A673 (cell line): ENCODE measurements around the gene FAAH2. TPM values are rescaled to one million over a fixed set of nuclear protein-coding genes. Genes with fewer than 3 reads are reported as not detected.
"Not testable (repeated sequence)": the region's sequence is repeated elsewhere in the genome, so short reads cannot be mapped to it uniquely, and the experiment has no call there.

Experiments
- BruUV-seq: library from RNA; stranded (reverse); fragments of 400-500 nt; replicated peaks from 2 replicates; lab custom pipeline; 2021; lab: Mats Ljungman, UMichigan
- CTCF ChIA-PET: fragments of 300-600 bp; sonication (Branson Sonifier 250); formaldehyde crosslinking; loops from one replicate; lab custom pipeline; 2022; ENCODE audit warnings: antibody characterized with exemption; lab: Charles Lee
- POLR2A ChIA-PET: fragments of 300-600 bp; sonication (Branson Sonifier 250); formaldehyde crosslinking; loops from one replicate; lab custom pipeline; 2022; ENCODE audit warnings: antibody characterized with exemption; ENCODE audit not compliant: low non-redundant PET; lab: Charles Lee
- DNase-seq: peaks from one replicate; pipeline ENCODE4 v3.0.0-alpha.2; 2015; ENCODE audit warnings: low spot score
- H3K27ac ChIP-seq: fragments of 200-600 bp; sonication (generic); 2 replicates; pipeline ENCODE4 v1.5.1; 2016; ENCODE audit warnings: mixed run types, low read depth, mild to moderate bottlenecking, mixed read lengths, antibody characterized with exemption, low read length; ENCODE audit not compliant: poor library complexity, severe bottlenecking
- H3K27me3 ChIP-seq: fragments of 200-600 bp; sonication (generic); replicated peaks from 2 replicates; pipeline ENCODE4 v1.6.1; 2017; ENCODE audit warnings: mixed run types, low read depth, mild to moderate bottlenecking, mixed read lengths, antibody characterized with exemption, low read length; ENCODE audit not compliant: insufficient read depth, poor library complexity
- H3K36me3 ChIP-seq: fragments of 200-600 bp; sonication (generic); 2 replicates; pipeline ENCODE4 v1.6.1; 2016; ENCODE audit warnings: mixed run types, mild to moderate bottlenecking, mixed read lengths, antibody characterized with exemption, low read length; ENCODE audit not compliant: insufficient read depth, poor library complexity, severe bottlenecking
- H3K4me1 ChIP-seq: fragments of 200-600 bp; sonication (generic); 2 replicates; pipeline ENCODE4 v1.6.1; 2017; ENCODE audit warnings: mixed run types, mild to moderate bottlenecking, mixed read lengths, antibody characterized with exemption, low read length; ENCODE audit not compliant: insufficient read depth, poor library complexity, severe bottlenecking
- H3K4me3 ChIP-seq: fragments of 200-600 bp; sonication (generic); 2 replicates; pipeline ENCODE4 v1.5.1; 2016; ENCODE audit warnings: low read depth, mixed run types, mild to moderate bottlenecking, mixed read lengths, low read length; ENCODE audit not compliant: poor library complexity, severe bottlenecking
- H3K9me3 ChIP-seq: fragments of 200-600 bp; sonication (generic); 2 replicates; pipeline ENCODE4 v1.6.1; 2016; ENCODE audit warnings: mixed run types, low read depth, mild to moderate bottlenecking, mixed read lengths, antibody characterized with exemption, low read length; ENCODE audit not compliant: poor library complexity, severe bottlenecking
- EZH2 ChIP-seq: fragments of 200-600 bp; sonication (generic); IDR thresholded peaks from 2 replicates; pipeline ENCODE4 v1.6.1; 2017; ENCODE audit warnings: borderline replicate concordance, low read depth, mild to moderate bottlenecking, mixed read lengths, antibody characterized with exemption, low read length; ENCODE audit not compliant: poor library complexity, severe bottlenecking
- intact Hi-C: fragments of 100-400 bp; cut with micrococcal nuclease; formaldehyde crosslinking; loops from one replicate; pipeline ENCODE4 v1.10.0; 2022; ENCODE audit not compliant: unreplicated experiment
- total RNA-seq: library from RNA; stranded (reverse); gene quantifications from 2 replicates; pipeline ENCODE4 v1.2.3, GENCODE V29; 2021
- TF ChIP-seq, protein P1 (sequence below): fragments of 300-800, 200-600 bp; sonication (generic); conservative IDR thresholded peaks from 2 replicates; pipeline ENCODE4 v1.5.1; 2017; ENCODE audit warnings: low read depth, mild to moderate bottlenecking, antibody characterized with exemption, low read length, moderate library complexity, mixed read lengths

Gene FAAH2
- total RNA-seq, 1 experiment from 2014 or later, result 0.24 TPM

DNA sequence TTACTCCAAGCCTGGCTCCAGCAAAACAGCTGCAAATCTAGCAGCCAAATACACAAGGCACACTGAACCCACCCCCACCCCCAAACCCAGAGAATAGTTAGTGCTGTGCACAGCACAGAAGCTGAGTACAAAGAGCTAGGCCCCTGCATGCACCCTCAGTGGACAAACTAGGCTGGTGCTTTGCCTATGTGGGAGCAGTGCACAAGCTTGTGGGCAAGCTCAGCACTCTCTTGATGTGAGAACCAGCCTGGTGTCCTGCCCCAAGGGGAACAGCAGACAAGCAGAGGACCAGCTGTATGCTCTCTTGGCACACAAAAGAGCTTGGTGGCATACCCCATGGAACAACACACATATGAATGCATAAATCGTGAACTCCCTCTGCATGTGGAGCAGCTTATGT lies 81.7 kb downstream of the FAAH2 start:
- no peaks in the 10 kb centered on the region for H3K36me3 ChIP-seq
- DNase-seq, result no peak
- TF ChIP-seq EZH2, result no peak
- TF ChIP-seq, protein P1, sequence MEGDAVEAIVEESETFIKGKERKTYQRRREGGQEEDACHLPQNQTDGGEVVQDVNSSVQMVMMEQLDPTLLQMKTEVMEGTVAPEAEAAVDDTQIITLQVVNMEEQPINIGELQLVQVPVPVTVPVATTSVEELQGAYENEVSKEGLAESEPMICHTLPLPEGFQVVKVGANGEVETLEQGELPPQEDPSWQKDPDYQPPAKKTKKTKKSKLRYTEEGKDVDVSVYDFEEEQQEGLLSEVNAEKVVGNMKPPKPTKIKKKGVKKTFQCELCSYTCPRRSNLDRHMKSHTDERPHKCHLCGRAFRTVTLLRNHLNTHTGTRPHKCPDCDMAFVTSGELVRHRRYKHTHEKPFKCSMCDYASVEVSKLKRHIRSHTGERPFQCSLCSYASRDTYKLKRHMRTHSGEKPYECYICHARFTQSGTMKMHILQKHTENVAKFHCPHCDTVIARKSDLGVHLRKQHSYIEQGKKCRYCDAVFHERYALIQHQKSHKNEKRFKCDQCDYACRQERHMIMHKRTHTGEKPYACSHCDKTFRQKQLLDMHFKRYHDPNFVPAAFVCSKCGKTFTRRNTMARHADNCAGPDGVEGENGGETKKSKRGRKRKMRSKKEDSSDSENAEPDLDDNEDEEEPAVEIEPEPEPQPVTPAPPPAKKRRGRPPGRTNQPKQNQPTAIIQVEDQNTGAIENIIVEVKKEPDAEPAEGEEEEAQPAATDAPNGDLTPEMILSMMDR, result no peak
- H3K27me3 ChIP-seq, result no peaks in the 10 kb centered on the region
- H3K4me3 ChIP-seq, result no peak overlapping the region
- intact Hi-C loops, result no loop called here
- peaks cover 11% of the 10 kb centered on the region for H3K9me3 ChIP-seq
- ChIA-PET POLR2A (no interaction called here), CTCF (no interaction called here)
- H3K4me1 ChIP-seq, result no peaks in the 10 kb centered on the region
- BruUV-seq, result no TSS peak
- no peak overlapping the region for H3K27ac ChIP-seq

DNA sequence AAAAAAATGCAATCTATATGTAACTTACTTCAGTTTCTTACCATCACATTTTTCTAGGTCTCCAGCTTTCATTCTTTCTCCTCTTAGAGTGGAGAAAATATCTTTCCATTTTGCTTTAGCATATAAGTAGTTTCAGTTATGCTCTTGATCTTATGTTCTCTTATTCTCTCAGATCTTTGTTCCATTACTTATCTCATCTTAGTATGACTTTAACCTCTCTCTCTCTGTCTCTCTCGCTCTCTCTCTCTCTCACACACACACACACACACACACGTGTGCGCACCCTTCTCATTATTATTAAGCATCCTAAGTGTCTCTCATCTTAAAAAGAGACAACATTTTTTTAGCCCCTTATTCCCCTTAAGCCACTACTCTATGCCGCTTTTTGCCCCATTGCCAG lies 92.8 kb downstream of the FAAH2 start:
- no peak overlapping the region for H3K4me3 ChIP-seq
- TF ChIP-seq, protein P1, result no peak
- TF ChIP-seq EZH2, result no peak
- no peak for DNase-seq
- peaks cover 6% of the 10 kb centered on the region for H3K9me3 ChIP-seq
- ChIA-PET CTCF (no interaction called here), POLR2A (no interaction called here)
- intact Hi-C loops, result no loop called here
- BruUV-seq, result no TSS peak
- no peak overlapping the region for H3K27ac ChIP-seq
- H3K27me3 ChIP-seq, result no peaks in the 10 kb centered on the region
- H3K4me1 ChIP-seq, result no peaks in the 10 kb centered on the region
- no peaks in the 10 kb centered on the region for H3K36me3 ChIP-seq

DNA sequence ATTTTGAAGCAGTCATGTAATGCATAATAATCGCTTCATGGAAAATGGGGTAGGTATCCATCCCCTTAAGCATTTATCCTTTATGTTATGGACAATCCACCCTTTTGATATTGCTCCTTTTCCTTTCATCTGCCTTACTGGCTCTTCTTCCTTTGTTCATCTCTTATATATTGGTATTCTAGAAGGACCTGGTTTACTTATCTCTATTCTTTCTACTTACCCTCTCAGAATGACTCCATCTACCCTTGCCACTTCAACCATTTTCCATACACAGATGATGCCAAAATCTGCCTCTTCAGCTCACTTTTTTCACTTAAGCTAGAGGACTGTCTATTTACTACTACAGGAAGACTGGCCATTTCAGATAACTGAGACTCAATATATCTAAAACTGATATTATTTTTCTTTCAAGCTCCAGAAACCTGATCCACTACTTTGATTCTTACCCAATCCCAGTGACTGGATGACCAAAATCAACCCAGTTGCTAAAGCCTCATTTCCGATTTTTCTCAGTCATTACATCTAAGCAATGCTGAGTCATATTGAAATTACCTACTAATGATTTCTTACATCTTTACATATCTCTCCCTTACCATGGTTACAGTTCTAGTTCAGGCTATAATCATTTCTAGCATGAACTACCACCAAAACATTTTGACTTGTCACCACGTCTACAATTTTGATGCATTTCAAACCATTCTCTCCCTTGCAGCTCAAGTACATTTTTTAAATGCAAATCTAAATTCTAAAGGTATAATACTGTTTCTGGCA lies 93.7 kb downstream of the FAAH2 start:
- Histone ChIP-seq H3K27ac (no peak overlapping the region), H3K36me3 (no peaks in the 10 kb centered on the region), H3K9me3 (peaks cover 6% of the 10 kb centered on the region), H3K27me3 (no peaks in the 10 kb centered on the region), H3K4me3 (no peak overlapping the region), H3K4me1 (no peaks in the 10 kb centered on the region)
- no peak for TF ChIP-seq EZH2
- TF ChIP-seq, protein P1, result no peak
- intact Hi-C loops, result no loop called here
- BruUV-seq, result no TSS peak
- no peak for DNase-seq
- ChIA-PET CTCF (no interaction called here), POLR2A (no interaction called here)

DNA sequence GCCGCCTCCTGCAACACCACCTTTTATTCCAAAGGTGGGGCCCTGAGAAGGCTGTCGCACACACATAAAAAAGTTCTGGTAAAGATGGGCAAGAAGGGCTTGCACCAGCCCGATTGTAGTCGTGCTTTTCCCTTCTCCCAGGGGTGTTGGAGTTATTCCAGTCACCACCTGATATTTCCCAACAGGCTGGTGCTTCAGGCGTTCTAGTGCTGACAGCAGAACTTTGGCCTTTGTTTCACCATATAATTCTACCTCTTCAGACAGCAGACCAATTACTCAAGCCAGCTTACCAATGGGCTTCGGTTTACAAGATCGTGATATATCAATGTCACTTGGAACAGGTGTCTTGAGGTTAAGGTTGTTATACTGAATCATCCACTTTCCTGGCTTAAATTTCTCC lies 107.7 kb downstream of the FAAH2 start:
- POLR2A ChIA-PET, H3K9me3 ChIP-seq, CTCF ChIA-PET, BruUV-seq, intact Hi-C loops, H3K4me3 ChIP-seq, H3K27me3 ChIP-seq, DNase-seq, H3K4me1 ChIP-seq, H3K36me3 ChIP-seq, H3K27ac ChIP-seq: not testable (repeated sequence)

DNA sequence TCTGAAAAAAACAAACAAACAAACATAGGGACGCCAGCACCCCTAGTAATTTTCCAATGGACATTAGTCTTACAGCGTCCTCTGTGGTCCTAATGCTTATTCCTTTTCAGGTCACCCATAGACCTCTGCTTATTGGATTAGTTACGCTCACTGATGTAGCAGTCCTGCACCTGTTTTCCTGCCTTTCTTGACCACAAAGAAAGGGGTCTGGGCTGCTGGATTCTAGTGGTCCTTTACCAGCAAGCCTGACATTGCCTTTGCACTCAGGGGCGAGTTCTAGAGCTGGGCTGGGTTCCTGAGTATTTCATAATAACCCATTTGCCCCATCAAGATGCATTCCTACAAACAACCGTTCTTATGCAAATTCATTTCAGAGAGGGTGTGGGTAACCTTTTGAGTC lies 116.7 kb downstream of the FAAH2 start:
- CTCF ChIA-PET, H3K4me1 ChIP-seq, POLR2A ChIA-PET, H3K9me3 ChIP-seq, H3K4me3 ChIP-seq, BruUV-seq, DNase-seq, intact Hi-C loops, H3K27ac ChIP-seq, H3K27me3 ChIP-seq, H3K36me3 ChIP-seq: not testable (repeated sequence)
